Nephron (organoid): Measurements from ENCODE around the gene VSTM2L.

Experiments
- H3K27ac Mint-ChIP-seq, 3 experiments: 2 replicates each; pipeline ENCODE4 v1.8.0; 2020; ENCODE audit warnings: mixed read lengths in 3 of 3, mild to moderate bottlenecking in 2 of 3, moderate library complexity in 1 of 3
- H3K27me3 Mint-ChIP-seq: 2 replicates; pipeline ENCODE4 v1.8.0; 2021; ENCODE audit warnings: low read depth, mild to moderate bottlenecking, moderate library complexity, mixed read lengths
- H3K36me3 Mint-ChIP-seq: 2 replicates; pipeline ENCODE4 v1.8.0; 2020; ENCODE audit warnings: low read depth, mixed read lengths
- H3K4me1 Mint-ChIP-seq: 2 replicates; pipeline ENCODE4 v1.8.0; 2020; ENCODE audit warnings: mixed read lengths
- H3K4me3 Mint-ChIP-seq, 3 experiments: 2 replicates each; pipeline ENCODE4 v1.8.0; 2020; ENCODE audit warnings: mild to moderate bottlenecking in 3 of 3, mixed read lengths in 3 of 3, moderate library complexity in 2 of 3
- H3K9me3 Mint-ChIP-seq: 2 replicates; pipeline ENCODE4 v1.8.0; 2020; ENCODE audit warnings: mixed read lengths
- TF ChIP-seq, protein P1 (sequence below), 3 experiments: fragments of 200-600 bp; sonication (generic); IDR thresholded peaks; one replicate each; pipeline ENCODE4 v1.5.0; 2021; ENCODE audit warnings: antibody characterized with exemption in 3 of 3; ENCODE audit not compliant: unreplicated experiment in 3 of 3

The VSTM2L gene

DNA sequence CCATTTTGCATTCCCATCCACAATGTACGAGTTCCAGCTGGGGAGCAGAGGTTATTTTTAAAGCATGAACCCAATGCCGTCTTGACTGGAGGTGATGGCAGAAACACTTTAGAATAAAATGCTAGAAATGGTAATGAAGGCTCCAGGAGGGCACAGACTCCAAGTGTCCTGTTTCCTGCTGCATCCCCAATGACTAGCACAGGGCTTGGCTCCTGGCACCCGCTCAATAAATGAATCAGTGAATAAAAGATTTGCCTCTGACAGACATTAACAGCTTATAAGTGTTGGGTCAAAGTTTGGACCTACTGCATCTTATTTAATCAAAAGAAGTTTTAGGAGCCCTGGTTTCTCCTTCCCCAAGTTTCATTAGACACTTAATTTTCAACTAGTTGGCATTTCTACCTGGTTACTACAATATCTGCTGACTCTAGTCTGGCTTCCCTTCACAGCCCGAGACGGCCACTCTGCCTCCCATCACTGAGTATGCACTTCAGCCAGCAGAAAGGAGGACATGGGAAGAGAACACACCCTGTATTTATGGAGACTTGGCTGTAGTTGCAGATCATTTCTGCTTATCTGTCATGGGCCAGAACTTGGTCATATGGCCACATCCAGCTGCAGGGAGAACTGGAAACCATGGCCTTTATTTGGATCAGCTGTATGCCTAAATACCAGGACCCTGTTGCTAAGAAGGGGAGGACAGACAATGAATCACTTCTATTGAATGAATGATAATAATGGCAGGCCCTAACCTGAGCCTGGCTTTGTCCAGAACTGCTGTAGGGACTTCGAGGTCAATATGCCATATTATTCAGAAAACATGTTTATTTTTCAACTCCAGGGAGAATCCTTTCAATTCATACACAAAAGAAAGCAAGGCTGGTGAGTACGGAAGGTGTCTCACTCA is 67.3 kb downstream of the VSTM2L start:
- peaks cover 6% of the 10 kb centered on the region for H3K4me1 Mint-ChIP-seq
- H3K36me3 Mint-ChIP-seq = peaks cover 4% of the 10 kb centered on the region
- TF ChIP-seq, protein P1, sequence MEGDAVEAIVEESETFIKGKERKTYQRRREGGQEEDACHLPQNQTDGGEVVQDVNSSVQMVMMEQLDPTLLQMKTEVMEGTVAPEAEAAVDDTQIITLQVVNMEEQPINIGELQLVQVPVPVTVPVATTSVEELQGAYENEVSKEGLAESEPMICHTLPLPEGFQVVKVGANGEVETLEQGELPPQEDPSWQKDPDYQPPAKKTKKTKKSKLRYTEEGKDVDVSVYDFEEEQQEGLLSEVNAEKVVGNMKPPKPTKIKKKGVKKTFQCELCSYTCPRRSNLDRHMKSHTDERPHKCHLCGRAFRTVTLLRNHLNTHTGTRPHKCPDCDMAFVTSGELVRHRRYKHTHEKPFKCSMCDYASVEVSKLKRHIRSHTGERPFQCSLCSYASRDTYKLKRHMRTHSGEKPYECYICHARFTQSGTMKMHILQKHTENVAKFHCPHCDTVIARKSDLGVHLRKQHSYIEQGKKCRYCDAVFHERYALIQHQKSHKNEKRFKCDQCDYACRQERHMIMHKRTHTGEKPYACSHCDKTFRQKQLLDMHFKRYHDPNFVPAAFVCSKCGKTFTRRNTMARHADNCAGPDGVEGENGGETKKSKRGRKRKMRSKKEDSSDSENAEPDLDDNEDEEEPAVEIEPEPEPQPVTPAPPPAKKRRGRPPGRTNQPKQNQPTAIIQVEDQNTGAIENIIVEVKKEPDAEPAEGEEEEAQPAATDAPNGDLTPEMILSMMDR (IDR thresholded peaks at IDR 0.05; ENCODE audit: unreplicated experiment in 3 of 3) = no peak
- H3K9me3 Mint-ChIP-seq = peaks cover 29% of the 10 kb centered on the region
- no peak overlapping the region for H3K4me3 Mint-ChIP-seq
- no peaks in the 10 kb centered on the region for H3K27me3 Mint-ChIP-seq
- H3K27ac Mint-ChIP-seq = no peak overlapping the region

DNA sequence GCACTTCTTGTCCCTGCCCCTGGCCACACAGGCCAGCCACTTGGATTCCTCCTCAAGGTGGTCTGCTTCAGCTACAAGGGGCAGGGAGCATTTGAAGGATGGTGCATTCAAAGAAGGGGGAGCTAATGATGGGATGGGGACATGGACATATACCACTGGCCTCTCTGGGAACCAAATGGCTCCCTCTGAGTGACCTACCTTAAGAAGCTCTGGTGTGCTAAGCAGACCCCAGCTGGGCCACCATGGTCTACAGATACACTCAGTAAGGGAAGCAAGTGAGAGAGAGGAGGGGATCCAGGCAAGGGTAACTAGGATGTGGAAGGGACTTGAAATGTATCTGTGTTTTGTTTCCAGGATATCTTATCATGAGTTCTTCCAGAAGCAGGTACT is 67.9 kb downstream of the VSTM2L start:
- Mint-ChIP-seq H3K27ac (no peak overlapping the region), H3K4me1 (peaks cover 6% of the 10 kb centered on the region), H3K9me3 (peaks cover 29% of the 10 kb centered on the region), H3K27me3 (no peaks in the 10 kb centered on the region), H3K36me3 (peaks cover 4% of the 10 kb centered on the region), H3K4me3 (no peak overlapping the region)
- TF ChIP-seq, protein P1 (IDR thresholded peaks at IDR 0.05; ENCODE audit: unreplicated experiment in 3 of 3) = no peak

DNA sequence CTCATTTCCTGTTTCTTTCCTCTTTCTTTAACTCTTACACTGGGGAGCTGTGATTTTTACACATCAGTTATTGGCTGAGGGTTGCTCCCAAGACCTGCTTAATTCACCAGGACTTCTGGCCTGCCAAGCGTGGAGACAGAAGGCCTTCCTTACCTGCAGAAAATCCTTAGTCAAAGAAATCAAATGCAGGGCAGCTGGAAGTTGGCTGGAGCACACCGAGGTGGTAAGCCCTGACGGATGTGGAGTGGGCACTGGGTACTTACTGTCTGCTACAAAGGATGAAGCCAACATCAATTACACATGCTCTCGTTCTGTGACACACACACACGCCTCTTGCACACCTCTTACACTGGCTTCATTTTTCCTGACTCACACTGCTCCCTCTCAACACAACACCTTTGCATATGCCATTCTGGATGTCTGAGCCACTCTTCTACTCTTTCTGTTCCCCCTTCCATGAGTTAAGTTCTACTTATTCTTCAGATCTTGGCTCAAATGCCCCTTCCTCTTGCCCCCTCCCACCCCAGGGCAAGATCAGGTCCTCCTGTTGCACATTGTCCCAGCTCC is 68.7 kb downstream of the VSTM2L start:
- Mint-ChIP-seq H3K27ac (no peak overlapping the region), H3K36me3 (peaks cover 4% of the 10 kb centered on the region), H3K4me3 (no peak overlapping the region), H3K27me3 (peaks cover 2% of the 10 kb centered on the region), H3K4me1 (peaks cover 8% of the 10 kb centered on the region), H3K9me3 (peaks cover 22% of the 10 kb centered on the region)
- TF ChIP-seq, protein P1 (IDR thresholded peaks at IDR 0.05; ENCODE audit: unreplicated experiment in 3 of 3) = no peak

DNA sequence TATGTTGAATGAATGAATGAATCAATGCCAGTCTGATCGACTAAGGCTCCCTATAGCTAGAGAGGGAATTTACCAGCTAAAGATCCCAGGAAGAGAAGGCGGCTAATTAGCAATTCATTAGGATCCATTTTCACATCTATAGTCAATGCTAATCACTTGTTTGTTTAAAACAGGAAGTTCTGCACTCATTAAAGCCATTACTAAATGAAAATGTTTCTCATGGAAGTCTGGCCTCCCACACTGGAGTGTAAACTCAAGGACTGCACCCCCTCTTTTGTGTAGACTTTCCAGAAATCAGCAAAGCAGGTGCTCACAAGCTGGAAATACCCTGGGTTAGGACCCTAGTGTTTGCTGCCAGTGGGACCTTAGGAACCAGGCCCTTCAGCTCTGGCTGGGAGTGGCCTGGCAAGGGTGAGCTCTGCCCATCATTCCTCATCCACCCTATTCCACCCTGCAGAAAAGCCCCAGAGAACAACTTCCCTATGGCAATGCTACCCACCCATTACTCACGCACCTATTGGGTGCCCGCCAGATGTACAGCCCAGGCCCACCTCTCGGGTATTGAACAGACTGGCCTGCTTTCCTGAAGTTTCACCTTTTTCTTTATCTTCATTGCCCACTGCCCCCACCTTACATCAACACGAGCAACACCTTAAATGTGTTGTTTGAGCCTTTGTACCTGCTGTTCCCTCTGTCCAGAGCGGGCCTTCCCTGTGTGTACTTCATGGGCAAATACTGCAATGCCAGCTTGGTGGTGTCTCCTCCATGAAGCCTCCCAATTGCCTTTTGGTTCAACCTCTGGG is 69.5 kb downstream of the VSTM2L start:
- Mint-ChIP-seq H3K27me3 (peaks cover 6% of the 10 kb centered on the region), H3K27ac (no peak overlapping the region), H3K4me1 (peaks cover 12% of the 10 kb centered on the region), H3K4me3 (no peak overlapping the region), H3K36me3 (no peaks in the 10 kb centered on the region), H3K9me3 (peaks cover 14% of the 10 kb centered on the region)
- TF ChIP-seq, protein P1 (IDR thresholded peaks at IDR 0.05; ENCODE audit: unreplicated experiment in 3 of 3) = no peak

DNA sequence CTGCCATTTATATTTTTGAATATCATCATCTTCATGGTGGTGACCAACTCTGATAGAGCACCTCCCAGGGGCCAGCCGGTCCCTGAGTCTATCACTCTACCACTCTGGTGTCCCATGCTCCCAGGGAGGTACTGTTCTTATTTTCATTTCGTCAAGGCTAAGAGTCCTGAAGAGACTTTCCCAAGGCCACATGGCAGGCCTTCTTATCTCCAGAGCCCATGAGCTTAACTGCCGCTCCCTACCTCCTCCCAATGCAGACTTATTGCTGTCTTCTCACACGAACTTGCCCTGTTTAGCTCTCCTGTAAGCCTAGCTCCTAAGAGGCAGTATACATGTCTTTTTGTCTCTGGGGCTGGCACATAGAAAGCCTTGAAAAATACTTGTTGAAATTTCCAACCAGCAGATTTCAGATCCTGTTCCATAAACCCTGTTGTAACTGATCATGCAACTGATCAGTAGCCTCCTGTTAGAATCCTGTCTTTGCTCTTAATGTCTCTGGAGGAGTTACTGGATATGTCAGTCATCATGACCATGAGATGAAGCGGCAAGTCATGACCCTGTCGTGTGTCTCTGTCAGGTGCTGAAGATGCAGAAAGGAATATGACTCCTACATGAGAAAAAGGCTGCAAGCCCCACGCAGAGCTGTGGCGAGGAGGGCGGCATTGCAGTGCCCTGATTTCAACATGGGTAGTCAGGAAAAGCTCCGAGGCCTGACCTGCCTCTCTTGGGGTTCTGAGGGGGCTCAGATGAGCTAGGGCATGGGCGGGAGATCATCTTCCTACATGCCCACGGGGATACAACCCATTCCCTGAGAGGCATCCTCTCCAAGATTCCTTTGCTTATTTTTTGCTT is 70.4 kb downstream of the VSTM2L start:
- H3K36me3 Mint-ChIP-seq = no peaks in the 10 kb centered on the region
- H3K4me1 Mint-ChIP-seq = peaks cover 19% of the 10 kb centered on the region
- TF ChIP-seq, protein P1 (IDR thresholded peaks at IDR 0.05; ENCODE audit: unreplicated experiment in 3 of 3) = no peak
- no peak overlapping the region for H3K27ac Mint-ChIP-seq
- no peak overlapping the region for H3K4me3 Mint-ChIP-seq
- peaks cover 6% of the 10 kb centered on the region for H3K9me3 Mint-ChIP-seq
- H3K27me3 Mint-ChIP-seq = peaks cover 6% of the 10 kb centered on the region
